Osteocyte (in vitro differentiated cells): ENCODE measurements around the gene SLC35A3. TPM values are rescaled to one million over a fixed set of nuclear protein-coding genes. Genes with fewer than 3 reads are reported as not detected.

Source experiments
- DNase-seq: peaks from one replicate; pipeline ENCODE4 v3.0.0; 2021; ENCODE audit warnings: mixed read lengths; ENCODE audit not compliant: unreplicated experiment; ENCODE audit errors: extremely low spot score
- H3K27ac Mint-ChIP-seq: one replicate; pipeline ENCODE4 v1.8.0; 2021; ENCODE audit warnings: mild to moderate bottlenecking, mixed read lengths; ENCODE audit not compliant: unreplicated experiment
- H3K27me3 Mint-ChIP-seq: one replicate; pipeline ENCODE4 v1.8.0; 2021; ENCODE audit warnings: mixed read lengths; ENCODE audit not compliant: unreplicated experiment
- H3K36me3 Mint-ChIP-seq: one replicate; pipeline ENCODE4 v1.8.0; 2021; ENCODE audit warnings: mixed read lengths; ENCODE audit not compliant: unreplicated experiment
- H3K4me1 Mint-ChIP-seq: one replicate; pipeline ENCODE4 v1.8.0; 2021; ENCODE audit warnings: mixed read lengths; ENCODE audit not compliant: unreplicated experiment
- H3K4me3 Mint-ChIP-seq: one replicate; pipeline ENCODE4 v1.8.0; 2021; ENCODE audit warnings: mild to moderate bottlenecking, moderate library complexity, mixed read lengths; ENCODE audit not compliant: unreplicated experiment
- H3K9me3 Mint-ChIP-seq: one replicate; pipeline ENCODE4 v1.8.0; 2021; ENCODE audit warnings: mixed read lengths; ENCODE audit not compliant: unreplicated experiment
- total RNA-seq: library from RNA; stranded (reverse); gene quantifications from 2 replicates; pipeline ENCODE4 v1.2.1, GENCODE V29; 2021
- TF ChIP-seq, protein P1 (sequence below): fragments of 200-600 bp; sonication (generic); IDR thresholded peaks from 2 replicates; pipeline ENCODE4 v1.5.0; 2021; ENCODE audit warnings: antibody characterized with exemption, mild to moderate bottlenecking, moderate library complexity

Gene SLC35A3
- total RNA-seq, 1 donor from 2014 or later, result 21.3 TPM

DNA sequence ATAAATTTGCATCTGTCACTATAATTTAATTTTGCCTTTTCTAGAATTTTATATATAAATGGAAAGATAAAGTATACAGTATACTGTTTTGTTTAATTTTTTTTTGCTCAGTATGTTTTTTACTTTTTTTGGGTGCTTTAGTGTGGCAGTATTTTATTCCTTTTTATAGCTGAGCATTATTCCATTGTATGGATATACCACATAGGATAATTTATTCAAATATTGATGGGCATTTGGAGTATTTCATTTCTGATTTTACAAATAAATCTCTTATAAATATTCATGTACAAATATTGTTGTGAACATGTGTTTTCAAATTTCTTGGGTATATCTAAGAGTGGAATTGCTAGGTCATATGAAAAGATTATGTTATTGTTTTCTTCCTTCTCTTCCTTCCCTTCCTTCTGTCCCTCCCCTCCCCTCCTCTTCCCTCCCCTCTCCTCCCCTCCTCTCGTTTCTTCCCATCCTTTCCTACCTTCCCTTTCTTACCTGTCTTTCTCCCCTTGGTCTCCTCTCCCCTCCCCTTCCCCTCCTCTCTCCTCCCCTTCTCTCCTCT lies 18.5 kb downstream of the SLC35A3 start:
- DNase-seq, result no peak
- no peaks in the 10 kb centered on the region for H3K27me3 Mint-ChIP-seq
- H3K36me3 Mint-ChIP-seq, result peaks cover 34% of the 10 kb centered on the region
- peaks cover 24% of the 10 kb centered on the region for H3K9me3 Mint-ChIP-seq
- no peak overlapping the region for H3K4me3 Mint-ChIP-seq
- TF ChIP-seq, protein P1, sequence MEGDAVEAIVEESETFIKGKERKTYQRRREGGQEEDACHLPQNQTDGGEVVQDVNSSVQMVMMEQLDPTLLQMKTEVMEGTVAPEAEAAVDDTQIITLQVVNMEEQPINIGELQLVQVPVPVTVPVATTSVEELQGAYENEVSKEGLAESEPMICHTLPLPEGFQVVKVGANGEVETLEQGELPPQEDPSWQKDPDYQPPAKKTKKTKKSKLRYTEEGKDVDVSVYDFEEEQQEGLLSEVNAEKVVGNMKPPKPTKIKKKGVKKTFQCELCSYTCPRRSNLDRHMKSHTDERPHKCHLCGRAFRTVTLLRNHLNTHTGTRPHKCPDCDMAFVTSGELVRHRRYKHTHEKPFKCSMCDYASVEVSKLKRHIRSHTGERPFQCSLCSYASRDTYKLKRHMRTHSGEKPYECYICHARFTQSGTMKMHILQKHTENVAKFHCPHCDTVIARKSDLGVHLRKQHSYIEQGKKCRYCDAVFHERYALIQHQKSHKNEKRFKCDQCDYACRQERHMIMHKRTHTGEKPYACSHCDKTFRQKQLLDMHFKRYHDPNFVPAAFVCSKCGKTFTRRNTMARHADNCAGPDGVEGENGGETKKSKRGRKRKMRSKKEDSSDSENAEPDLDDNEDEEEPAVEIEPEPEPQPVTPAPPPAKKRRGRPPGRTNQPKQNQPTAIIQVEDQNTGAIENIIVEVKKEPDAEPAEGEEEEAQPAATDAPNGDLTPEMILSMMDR, result no peak
- H3K27ac Mint-ChIP-seq, result no peak overlapping the region
- peaks cover 2% of the 10 kb centered on the region for H3K4me1 Mint-ChIP-seq

DNA sequence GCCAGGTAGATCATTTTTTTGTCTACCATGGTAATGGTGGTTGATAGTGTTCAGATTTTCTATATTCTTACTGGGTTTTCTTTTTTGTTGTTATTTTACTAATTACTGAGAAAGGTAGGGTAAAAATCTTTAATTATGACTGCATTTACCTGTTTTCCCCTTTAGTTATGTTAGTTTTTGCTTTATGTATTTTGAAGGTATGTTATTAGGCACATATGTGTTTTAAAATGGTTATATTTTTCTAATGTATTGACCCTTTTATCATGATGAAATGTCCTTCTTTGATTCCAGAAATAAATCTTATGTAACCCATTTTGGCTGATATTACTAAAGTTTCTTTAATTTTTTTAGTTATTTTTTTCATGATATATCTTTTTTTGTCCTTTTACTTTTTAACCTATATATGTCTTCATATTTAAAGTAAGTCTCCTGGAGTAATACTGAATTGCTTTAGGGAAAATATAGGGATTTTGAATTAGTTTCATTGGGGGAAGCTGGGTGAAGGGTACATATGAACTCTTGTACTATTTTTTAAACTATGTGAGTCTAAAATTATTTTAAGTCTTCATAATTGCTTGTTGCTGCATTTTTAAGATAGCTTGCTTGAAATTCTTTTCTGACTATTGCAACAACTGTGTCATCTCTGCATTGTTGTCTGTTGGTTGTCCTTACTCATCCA lies 22.4 kb downstream of the SLC35A3 start:
- no peak overlapping the region for H3K27ac Mint-ChIP-seq
- H3K4me1 Mint-ChIP-seq, result peaks cover 2% of the 10 kb centered on the region
- no peaks in the 10 kb centered on the region for H3K27me3 Mint-ChIP-seq
- no peak overlapping the region for H3K4me3 Mint-ChIP-seq
- TF ChIP-seq, protein P1, result no peak
- H3K9me3 Mint-ChIP-seq, result peaks cover 8% of the 10 kb centered on the region
- peaks cover 39% of the 10 kb centered on the region for H3K36me3 Mint-ChIP-seq
- no peak for DNase-seq

DNA sequence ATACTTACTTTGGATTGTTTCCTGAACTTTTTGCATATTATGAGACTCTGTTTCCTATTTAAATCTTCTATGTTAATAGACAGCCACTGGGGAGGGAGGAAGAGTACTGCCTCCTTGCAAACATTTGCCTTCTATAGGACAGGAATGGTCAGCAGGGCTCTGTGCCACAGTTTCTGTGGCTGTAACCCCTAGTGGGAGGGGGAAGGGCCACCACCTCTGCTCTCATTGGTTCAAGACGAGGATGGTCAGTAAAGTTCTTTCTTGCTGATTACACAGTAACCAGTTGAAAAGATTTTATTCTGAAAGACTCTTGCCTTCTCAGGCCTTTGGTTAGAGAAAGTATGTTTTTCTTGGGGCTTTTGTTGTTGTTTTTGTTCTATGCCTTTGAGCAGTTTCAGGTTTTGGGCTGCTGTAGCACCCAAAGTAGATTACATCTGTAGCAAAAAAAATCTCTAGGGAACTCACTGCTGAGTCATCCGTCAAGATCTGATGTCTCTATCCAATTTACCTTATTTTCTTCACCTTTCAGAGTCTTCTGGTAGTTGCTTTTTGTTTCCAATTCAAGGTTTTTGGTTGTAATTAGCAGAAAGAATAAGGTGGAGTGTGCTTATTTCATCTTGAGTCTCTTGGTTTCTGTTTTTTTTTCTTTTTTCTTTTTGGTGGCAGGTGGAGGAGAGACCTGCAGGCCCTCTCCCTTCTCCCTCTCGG lies 23.1 kb downstream of the SLC35A3 start:
- no peak overlapping the region for H3K4me3 Mint-ChIP-seq
- no peak for DNase-seq
- peaks cover 8% of the 10 kb centered on the region for H3K9me3 Mint-ChIP-seq
- peaks cover 2% of the 10 kb centered on the region for H3K4me1 Mint-ChIP-seq
- TF ChIP-seq, protein P1, result no peak
- peaks cover 39% of the 10 kb centered on the region for H3K36me3 Mint-ChIP-seq
- no peak overlapping the region for H3K27ac Mint-ChIP-seq
- H3K27me3 Mint-ChIP-seq, result no peaks in the 10 kb centered on the region

DNA sequence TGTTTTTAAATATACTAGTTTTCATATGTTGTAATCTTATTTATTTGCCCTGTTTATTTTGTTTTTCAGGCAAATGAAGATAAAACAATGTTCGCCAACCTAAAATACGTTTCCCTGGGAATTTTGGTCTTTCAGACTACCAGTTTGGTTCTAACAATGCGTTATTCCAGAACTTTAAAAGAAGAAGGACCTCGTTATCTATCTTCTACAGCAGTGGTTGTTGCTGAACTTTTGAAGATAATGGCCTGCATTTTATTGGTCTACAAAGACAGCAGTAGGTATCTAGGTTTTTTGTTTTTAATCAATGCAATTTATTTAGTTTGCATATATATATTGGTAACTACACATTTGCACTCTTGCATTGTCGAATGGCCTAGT lies 23.7 kb downstream of the SLC35A3 start:
- DNase-seq, result no peak
- no peak overlapping the region for H3K27ac Mint-ChIP-seq

More for the DNA sequence above, 23.7 kb downstream of the SLC35A3 start:
- TF ChIP-seq, protein P1, result no peak
- Mint-ChIP-seq H3K9me3 (peaks cover 8% of the 10 kb centered on the region), H3K4me3 (no peak overlapping the region), H3K27me3 (no peaks in the 10 kb centered on the region), H3K36me3 (peaks cover 39% of the 10 kb centered on the region), H3K4me1 (peaks cover 2% of the 10 kb centered on the region)
